OCI-M2 (cell line): ENCODE measurements around the gene NBEAL1.
"Not testable (repeated sequence)": the region's sequence is repeated elsewhere in the genome, so short reads cannot be mapped to it uniquely, and the experiment has no call there.

Experiments
- DNase-seq: peaks from one replicate; lab custom pipeline; 2025; ENCODE audit not compliant: unreplicated experiment; lab: John Stamatoyannopoulos, UW

Gene NBEAL1

DNA sequence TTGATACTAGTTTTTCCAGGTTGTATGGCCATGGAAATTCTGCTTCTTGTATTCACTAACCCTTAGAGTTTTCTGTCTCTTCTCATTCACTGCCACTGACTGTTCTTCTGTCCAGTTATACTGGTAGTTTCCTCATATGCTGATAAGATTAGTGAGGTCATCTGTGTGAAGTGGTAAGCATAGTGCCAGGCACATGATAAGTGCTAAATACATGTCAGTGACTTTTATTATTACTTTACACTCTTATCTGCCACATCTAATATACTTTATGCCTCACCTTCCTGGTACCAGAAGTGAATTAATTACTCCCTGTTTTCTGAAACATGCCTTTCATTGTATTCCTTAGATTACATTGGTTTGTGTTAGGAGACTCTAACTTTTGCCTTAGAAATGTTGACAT is 91.3 kb downstream of the NBEAL1 start:
- DNase-seq, result no peak

DNA sequence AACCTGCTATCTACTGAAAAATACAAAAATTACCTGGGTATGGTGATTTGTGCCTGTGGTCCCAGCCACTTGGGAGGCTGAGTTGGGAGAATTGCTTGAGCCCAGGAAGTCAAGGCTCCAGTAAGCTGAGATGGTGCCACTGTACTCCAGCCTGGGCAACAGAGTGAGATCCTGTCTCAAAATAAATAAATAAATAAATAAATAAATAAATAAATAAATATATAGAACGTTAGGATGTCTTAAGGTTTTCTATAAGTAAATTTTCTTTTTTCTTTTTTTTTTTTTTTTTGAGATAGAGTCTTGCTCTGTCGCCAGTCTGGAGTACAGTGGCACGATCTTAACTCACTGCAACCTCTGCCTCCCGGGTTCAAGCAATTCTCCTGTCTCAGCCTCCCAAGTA is 95.8 kb downstream of the NBEAL1 start:
- not testable (repeated sequence) for DNase-seq

DNA sequence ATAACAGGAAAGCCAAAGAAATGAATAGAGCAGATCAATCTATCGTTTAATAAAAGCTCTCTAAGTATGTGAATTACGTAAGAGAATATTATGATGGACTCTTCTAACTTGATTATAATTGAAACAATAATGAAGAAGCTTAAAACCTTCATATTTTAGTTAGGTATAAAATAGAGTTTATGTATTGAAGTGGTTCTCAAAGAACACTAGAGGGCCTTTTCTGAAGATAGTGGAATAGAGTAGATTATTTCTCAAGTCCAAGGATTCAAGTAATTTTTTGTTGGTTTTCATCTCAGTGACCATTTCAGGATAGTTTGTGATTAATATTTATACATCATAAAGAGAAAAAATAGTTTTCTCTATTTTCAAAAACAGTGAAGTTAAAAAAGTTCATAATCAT is 97.7 kb downstream of the NBEAL1 start:
- DNase-seq, result no peak

DNA sequence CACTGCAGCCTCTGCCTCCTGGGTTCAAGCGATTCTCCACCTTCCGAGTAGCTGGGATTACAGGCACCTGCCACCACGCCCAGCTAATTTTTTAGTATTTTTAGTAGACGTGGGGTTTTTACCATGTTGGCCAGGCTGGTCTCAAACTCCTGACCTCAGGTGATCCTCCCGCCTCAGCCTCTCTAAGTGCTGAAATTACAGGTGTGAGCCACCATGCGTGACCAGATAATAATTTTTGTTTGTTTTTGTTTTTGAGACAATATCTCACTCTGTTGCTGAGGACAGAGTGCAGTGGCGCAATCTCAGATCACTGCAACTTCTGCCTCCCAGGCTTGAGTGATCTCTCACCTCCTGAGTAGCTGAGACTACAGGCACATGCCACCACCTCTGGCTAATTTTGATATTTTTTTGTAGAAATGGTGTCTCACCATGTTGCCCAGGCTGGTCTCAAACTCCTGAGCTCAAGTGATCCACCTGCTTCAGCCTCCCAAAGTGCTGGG is 100.6 kb downstream of the NBEAL1 start:
- not testable (repeated sequence) for DNase-seq

DNA sequence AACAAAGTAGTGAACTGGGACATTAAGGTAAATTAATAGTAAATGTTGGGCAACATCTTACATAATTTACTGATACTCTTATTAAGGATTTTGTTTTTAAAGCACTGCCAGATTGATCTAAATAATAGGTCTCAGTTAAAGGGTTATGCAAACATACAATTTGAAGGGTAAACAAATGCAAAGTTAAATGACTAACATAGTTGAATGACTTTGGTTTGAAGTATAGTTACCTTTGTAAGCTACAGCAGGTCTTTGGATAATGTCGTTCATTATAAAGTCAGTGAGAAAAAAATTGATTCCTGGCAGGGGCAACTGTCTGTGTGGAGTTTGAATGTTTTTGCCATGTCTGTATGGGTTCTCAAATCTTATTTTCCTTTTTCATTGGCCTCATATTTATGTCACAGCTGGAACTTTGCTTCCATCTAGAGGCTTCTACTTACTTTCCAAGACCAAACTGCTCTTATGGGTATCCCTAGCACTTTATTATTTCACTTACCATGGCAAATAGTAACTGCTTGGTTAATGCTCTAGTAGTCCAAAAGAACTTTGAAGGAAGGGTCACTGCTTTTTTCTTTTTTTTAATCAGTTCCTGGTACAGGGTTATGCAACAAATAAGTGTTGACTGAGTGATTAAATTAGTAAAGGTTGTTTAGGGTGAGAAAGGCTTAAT is 107.8 kb downstream of the NBEAL1 start:
- DNase-seq, result no peak

DNA sequence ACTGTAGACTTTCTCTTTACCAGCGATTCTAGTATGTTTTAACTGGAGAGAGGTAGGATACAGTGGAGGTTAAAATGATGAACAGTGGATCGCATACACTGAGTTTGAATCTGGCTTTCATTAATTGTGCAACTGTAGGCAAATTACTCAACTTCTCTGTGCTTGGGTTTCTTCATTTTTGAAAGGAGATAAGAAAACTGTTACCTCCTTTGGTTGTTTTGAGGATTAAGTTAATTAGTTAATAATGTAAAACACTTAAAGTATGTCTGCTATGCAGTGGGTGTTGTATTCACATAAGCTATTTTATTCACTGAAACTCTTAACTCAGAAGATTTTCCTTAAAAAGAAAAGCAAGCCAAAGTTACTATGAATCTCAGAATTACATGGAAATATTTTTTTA is 112.3 kb downstream of the NBEAL1 start:
- no peak for DNase-seq

DNA sequence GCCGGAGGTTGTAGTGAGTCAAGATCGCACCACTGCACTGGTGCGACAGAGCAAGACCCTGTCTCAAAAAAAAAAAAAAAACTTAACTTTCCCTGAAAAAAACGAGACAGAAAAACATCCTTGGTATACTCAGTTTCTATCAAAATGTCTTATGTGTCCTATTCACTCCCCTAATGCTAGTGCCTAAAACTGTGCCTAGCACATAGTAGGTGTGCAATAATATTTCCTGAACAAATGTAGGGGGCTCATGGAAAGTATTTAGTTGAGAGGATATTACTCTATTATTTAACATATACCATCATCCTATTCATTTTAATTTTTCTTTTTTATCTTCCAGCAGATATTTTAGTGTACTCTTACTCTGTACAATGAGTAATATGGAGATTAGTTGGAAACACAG is 120.4 kb downstream of the NBEAL1 start:
- no peak for DNase-seq

DNA sequence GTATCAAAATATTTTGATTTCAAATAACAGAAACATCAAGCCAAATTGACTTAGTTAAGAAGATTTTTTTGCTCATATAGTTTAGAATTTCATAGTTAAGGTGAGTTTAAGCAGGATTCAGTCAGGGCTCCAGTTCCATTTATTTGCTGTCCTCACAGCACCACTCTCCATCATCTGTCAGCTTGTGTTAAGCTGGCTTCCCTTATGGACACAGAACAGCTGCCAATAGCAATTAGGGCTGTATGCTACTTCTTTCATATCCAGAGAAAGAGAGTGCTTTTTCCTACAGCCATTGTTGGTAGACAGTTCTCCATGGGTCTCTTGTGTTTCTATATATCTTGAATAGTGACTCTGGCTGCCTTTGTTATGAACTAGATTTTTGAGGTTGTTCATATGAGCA is 128.7 kb downstream of the NBEAL1 start:
- DNase-seq, result no peak

DNA sequence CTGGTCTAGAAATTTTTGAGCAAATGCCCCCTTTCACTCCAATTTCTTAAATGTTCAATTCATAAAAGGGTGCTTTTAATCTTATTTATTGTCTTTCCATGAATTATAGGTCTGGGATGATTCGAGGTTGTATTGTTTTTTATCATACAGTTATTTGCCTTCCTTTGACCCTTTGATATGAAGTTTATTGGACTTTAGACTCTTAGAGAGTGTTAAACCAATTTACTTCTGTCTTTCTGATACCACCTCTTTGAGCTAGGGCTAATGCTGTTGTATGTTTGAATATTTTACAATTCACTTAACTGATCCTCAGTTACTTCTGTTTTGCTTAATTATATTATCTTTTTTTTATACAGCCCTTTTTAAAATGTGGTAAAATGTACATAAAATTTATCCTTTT is 134.5 kb downstream of the NBEAL1 start:
- no peak for DNase-seq

DNA sequence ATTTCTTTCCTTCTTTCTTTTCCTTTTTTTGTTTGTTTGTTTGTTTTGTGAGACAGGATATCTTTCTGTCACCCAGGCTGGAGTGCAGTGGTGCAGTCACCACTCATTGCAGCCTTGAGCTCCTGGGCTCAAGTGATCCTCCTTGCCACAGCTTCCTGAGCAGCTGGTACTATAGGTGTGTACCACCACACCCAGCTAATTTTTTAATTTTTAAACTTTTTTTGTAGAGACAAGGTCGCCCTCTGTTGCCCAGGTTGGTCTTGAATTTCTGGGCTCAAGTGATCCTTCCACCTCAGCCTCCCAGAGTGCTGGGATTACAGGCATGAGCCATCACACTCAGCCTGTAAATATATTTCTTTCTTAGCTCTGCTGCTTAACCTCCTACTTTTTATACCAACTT is 140.7 kb downstream of the NBEAL1 start:
- no peak for DNase-seq

DNA sequence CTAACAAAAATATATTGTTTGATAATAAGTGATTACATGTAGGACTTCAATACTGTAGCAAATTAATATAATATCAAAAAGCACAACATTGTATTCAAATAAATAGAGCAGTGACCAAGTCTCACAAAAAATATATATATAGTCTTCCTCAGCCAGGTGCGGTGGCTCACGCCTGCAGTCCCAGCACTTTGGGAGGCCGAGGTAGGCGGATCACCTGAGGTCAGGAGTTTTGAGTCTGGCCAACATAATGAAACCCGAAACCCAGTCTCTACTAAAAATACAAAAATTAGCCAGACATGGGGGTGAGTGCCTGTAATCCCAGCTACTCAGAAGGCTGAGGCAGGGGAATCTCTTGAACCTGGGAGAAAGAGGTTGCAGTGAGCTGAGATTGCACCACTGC is 148.0 kb downstream of the NBEAL1 start:
- DNase-seq, result not testable (repeated sequence)

DNA sequence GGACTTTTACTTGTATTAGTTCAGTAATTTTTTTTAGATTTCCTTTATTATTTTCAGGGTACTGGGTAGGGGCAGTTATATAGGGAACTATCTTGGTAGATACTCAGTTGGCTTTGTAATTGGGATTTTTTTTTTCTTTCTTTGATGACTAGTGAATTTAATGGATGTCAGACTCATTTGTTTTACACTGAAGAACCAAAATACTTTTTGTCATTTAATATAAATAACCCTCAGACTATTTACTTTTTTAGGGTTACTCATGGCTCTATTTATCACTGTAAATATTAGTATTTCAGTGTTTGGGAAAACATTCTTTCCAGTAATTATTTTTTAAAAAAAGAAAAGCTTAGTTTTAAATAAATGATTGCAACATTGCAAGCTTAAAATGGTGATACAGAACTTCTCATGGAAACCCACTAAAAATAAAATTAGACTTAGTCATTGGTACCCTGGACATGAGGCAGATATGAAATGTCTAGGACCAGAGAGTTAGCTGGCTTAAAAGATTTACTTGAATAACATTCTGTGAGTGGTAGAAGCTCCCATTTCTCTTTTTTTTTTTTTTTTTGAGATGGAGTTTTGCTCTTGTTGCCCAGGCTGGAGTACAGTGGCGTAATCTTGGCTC is 149.7 kb downstream of the NBEAL1 start:
- DNase-seq, result no peak

DNA sequence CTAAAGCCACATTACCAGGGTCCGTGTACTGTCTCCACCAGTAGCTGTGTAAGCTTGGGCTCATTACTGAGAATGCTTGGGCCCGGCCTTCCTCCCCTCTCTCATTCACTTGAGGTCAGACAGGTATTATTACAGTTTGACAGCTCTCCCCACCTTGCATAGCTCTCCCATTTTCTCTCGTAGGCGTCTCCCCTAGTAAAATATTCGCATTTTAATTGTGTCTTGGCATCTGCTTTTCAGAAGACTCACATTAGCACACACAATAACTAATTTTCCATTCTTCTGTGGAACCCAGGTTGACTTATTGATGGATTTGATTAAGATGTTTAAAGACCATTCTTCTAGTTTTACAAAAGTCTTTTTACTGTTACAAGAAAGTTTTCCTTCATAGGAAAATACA is 153.1 kb downstream of the NBEAL1 start:
- DNase-seq, result no peak

DNA sequence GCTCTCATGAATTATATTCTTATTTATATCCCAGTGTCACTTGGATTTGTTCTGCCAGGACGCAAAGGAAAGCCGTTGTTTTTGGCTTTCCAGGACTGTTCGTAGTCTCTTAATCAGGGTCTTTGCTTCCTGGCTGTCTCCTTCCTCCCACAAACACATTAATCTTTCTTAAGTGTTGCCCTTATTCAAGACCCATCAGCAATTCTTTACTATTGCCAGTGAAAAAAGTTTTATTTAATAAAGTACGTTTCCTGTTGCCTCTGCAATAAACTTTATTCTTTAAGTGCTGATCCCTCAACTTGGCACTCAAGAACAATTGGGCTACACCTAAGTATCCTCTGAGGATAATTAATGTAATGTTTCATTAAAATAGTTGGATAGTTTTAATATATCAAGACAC is 155.8 kb downstream of the NBEAL1 start:
- no peak for DNase-seq

DNA sequence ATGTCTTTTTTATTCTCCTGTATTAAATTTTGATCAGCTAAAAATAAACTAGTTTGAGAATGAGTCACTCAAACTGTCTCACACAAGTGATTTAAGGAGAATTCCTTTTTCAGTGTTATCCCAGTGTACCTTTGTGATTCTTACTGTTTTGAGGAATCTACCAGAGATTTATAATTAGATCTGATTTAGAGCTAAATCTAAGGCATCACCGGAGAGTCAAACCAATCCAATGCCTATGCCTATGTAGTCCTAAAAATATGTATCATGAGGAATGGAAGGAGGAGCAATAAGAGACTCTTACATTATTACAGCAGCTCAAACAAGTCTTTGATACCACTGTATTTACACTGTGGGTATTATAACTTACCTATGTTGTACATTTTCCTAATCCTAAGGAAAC is 160.7 kb downstream of the NBEAL1 start:
- DNase-seq, result no peak

DNA sequence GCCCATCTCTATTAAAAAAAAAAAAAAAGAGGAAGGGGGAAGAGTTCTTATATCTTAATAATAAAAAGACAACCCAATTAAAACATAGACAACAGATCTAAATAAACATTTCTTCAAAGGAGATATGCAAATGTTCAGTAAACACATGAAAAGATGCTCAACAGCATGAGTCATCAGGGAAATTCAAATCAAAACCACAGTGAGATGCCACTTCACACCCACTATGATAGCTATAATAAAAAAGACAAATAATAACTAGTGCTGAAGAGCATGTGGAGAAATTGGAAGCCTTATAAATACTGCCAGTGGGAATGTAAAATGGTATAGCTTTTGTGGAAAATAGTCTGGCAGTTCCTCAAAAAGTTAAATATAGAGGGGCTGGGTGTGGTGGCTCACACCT is 162.7 kb downstream of the NBEAL1 start:
- DNase-seq, result no peak

DNA sequence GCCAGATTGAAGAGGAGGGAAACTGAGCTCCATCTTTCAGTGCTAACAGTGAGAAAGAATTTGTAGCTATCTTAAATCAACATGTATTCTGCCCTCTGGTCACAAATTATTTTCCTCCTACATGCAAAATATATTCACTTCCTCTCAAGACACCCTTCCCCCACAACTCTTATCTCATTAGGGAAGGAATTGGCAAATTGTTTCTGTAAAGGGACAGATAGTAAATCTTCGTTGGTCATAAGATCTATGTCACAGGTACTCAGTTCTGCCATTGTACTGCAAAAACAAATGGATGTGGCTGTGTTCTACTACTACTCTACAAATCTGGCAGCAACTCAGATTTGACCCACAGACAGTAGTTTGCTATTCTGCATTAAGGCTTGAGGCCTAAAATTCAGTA is 171.2 kb downstream of the NBEAL1 start:
- no peak for DNase-seq

DNA sequence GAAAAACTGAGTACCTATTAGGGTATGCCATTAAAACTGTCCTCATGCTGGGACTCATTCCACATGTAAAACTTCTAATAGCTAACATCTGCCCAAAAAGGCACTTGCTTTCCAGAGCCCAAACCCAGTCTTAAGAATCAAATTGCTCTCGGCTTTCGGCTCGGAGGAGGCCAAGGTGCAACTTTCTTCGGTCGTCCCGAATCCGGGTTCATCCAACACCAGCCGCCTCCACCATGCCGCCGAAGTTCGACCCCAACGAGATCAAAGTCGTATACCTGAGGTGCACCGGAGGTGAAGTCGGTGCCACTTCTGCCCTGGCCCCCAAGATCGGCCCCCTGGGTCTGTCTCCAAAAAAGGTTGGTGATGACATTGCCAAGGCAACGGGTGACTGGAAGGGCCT is 175.9 kb downstream of the NBEAL1 start:
- DNase-seq, result not testable (repeated sequence)

DNA sequence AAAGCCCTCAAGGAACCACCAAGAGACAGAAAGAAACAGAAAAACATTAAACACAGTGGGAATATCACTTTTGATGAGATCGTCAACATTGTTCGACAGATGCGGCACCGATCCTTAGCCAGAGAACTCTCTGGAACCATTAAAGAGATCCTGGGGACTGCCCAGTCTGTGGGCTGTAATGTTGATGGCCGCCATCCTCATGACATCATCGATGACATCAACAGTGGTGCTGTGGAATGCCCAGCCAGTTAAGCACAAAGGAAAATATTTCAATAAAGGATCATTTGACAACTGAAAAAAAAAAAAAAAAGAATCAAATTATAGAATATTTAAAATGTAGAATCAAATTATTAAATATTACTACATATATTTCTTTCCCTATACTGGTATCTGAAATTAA is 176.4 kb downstream of the NBEAL1 start:
- not testable (repeated sequence) for DNase-seq

DNA sequence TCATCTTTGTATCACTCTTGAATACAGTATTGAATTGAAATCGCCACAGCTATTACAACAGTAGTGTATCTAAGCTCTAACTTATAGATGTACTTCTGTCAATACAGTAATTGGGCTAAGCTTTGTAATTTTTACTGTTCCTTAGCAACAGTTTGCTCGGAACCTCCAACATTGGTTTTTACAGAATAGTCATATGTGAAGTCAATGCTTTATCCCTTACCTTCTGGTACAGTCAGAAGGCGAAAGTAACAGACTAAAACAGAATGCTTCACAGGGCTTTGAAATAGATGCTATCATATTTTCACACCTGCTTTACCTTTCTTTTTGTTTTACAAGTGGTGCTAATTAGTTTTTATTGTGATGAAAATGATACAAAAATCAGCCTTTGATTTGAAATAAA is 177.3 kb downstream of the NBEAL1 start:
- no peak for DNase-seq

DNA sequence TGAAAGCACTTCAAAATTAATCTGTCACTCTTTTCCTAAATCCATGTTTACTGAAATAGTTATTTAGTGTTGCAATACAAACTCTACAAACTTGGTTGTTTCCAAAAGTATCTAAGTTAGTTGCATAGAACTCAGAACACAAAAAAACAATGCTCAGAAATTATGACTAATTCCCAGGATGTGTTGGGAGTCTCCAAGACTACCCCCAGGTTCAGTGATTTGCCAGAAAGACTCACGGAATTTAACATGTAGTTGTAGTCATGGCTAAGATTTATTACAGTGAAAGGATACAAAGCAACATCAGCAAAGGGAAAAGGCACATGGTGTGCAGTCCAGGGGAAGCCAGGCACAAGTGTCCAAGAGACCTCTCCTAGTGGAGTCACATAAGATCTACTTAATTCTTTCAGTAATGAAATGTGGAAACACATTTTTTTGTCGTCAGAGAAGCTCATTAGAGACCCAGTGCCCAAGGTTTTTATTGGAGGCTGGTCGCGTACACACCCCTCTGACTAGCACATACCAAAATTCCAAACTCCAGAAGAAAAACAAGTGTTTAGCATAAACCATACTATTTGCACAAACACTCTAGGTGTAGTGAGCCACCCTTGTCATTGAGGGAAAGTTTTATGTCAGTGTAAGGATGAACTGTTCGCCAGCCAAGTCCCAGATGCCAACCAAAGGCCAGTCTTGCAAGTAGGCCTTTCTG is 180.8 kb downstream of the NBEAL1 start:
- DNase-seq, result no peak

DNA sequence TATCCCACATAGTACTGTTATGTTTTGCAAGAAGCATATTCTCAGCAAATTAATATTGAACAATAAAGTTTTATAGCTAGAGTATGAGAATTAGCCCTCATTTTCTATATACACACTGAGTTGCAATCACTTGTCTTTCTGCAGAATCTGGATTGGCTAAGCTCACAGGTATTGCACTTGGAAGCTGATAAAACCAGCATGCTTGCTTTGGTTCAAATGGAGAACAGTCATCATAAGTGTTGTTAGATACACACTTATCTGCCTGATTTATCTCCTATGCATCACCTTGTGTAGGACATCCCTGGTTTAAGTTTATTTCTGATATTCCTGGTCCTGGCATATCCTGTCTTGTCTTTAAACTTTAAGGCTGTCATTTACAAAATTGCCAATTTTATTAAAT is 186.2 kb downstream of the NBEAL1 start:
- no peak for DNase-seq
